HFF-Myc (cell line): ENCODE results near the gene RAF1.
"Not testable (repeated sequence)": the region's sequence is repeated elsewhere in the genome, so short reads cannot be mapped to it uniquely, and the experiment has no call there.

Source experiments
- DNase-seq: peaks from one replicate; pipeline ENCODE4 v3.0.0-alpha.2; 2011; ENCODE audit warnings: low read depth; ENCODE audit errors: extremely low read depth
- H3K4me3 ChIP-seq: replicated peaks from 2 replicates; pipeline ENCODE4 v1.5.1; 2011; ENCODE audit warnings: low read depth, mild to moderate bottlenecking, control low read depth, low read length
- CTCF ChIP-seq: IDR thresholded peaks from 2 replicates; pipeline ENCODE4 v1.5.1; 2012; ENCODE audit warnings: mild to moderate bottlenecking, low read depth, low read length, control low read depth; ENCODE audit errors: missing control alignments

Gene RAF1

GRCh38 chr3:12662593-12663400 lies 1.1 kb downstream of the RAF1 start:
- TF ChIP-seq CTCF = no peak
- H3K4me3 ChIP-seq = peak overlapping the region; percentile 92
- DNase-seq = no peak

GRCh38 chr3:12661926-12662592 lies 1.9 kb downstream of the RAF1 start:
- peak overlapping the region; percentile 92 for H3K4me3 ChIP-seq
- no peak for DNase-seq
- TF ChIP-seq CTCF = no peak

GRCh38 chr3:12661375-12661774 lies 2.5 kb downstream of the RAF1 start:
- H3K4me3 ChIP-seq = peak overlapping the region; percentile 92

GRCh38 chr3:12660196-12660595 lies 3.7 kb downstream of the RAF1 start:
- no peak overlapping the region for H3K4me3 ChIP-seq
- TF ChIP-seq CTCF = no peak
- no peak for DNase-seq

More at GRCh38 chr3:12661375-12661774, 2.5 kb downstream of the RAF1 start:
- not testable (repeated sequence) for DNase-seq

GRCh38 chr3:12659316-12660015 lies 4.5 kb downstream of the RAF1 start:
- no peak for DNase-seq
- H3K4me3 ChIP-seq = no peak overlapping the region
- no peak for TF ChIP-seq CTCF

GRCh38 chr3:12658593-12659058 lies 5.3 kb downstream of the RAF1 start:
- peak; percentile 63 for DNase-seq
- no peak for TF ChIP-seq CTCF
- no peak overlapping the region for H3K4me3 ChIP-seq

- no peak overlapping the region for H3K4me3 ChIP-seq
- no peak for TF ChIP-seq CTCF
- no peak for DNase-seq
Observed at GRCh38 chr3:12656850-12657249, 7.1 kb downstream of the RAF1 start.
